ENCODE measurements around the gene CSF1R. TPM values are rescaled to one million over a fixed set of nuclear protein-coding genes. Genes with fewer than 3 reads are reported as not detected.

CSF1R gene
- total RNA-seq, 1 experiment from 2014 or later = not detected

- DNase-seq (ENCODE audit: low read depth, low spot score) = no peak
- in situ Hi-C loops (cut with HindIII; ENCODE audit: low pct_unique_long_range_greater_than_20kb, low sequenced_read_pairs) = no loop called here
Observed at GRCh38 chr5:150066436-150066835, 19.9 kb downstream of the CSF1R start.

GRCh38 chr5:150065886-150066285, 20.5 kb downstream of the CSF1R start:
- in situ Hi-C loops (cut with HindIII; ENCODE audit: low pct_unique_long_range_greater_than_20kb, low sequenced_read_pairs) = no loop called here
- DNase-seq (ENCODE audit: low read depth, low spot score) = no peak

GRCh38 chr5:150065346-150065745, 21.0 kb downstream of the CSF1R start:
- DNase-seq (ENCODE audit: low read depth, low spot score) = no peak
- in situ Hi-C loops (cut with HindIII; ENCODE audit: low pct_unique_long_range_greater_than_20kb, low sequenced_read_pairs) = no loop called here

- no peak for DNase-seq (ENCODE audit: low read depth, low spot score)
- in situ Hi-C loops (cut with HindIII; ENCODE audit: low pct_unique_long_range_greater_than_20kb, low sequenced_read_pairs) = no loop called here
Observed at GRCh38 chr5:150064681-150065220, 21.6 kb downstream of the CSF1R start.

- in situ Hi-C loops (cut with HindIII; ENCODE audit: low pct_unique_long_range_greater_than_20kb, low sequenced_read_pairs) = no loop called here
- no peak for DNase-seq (ENCODE audit: low read depth, low spot score)
Observed at GRCh38 chr5:150063638-150064037, 22.7 kb downstream of the CSF1R start.

GRCh38 chr5:150062216-150062922, 24.0 kb downstream of the CSF1R start:
- no peak for DNase-seq (ENCODE audit: low read depth, low spot score)
- in situ Hi-C loops (cut with HindIII; ENCODE audit: low pct_unique_long_range_greater_than_20kb, low sequenced_read_pairs) = no loop called here

GRCh38 chr5:150061538-150061995, 24.8 kb downstream of the CSF1R start:
- in situ Hi-C loops (cut with HindIII; ENCODE audit: low pct_unique_long_range_greater_than_20kb, low sequenced_read_pairs) = no loop called here
- no peak for DNase-seq (ENCODE audit: low read depth, low spot score)

GRCh38 chr5:150060471-150060870, 25.9 kb downstream of the CSF1R start:
- in situ Hi-C loops (cut with HindIII; ENCODE audit: low pct_unique_long_range_greater_than_20kb, low sequenced_read_pairs) = no loop called here
- DNase-seq (ENCODE audit: low read depth, low spot score) = no peak

- no peak for DNase-seq (ENCODE audit: low read depth, low spot score)
- in situ Hi-C loops (cut with HindIII; ENCODE audit: low pct_unique_long_range_greater_than_20kb, low sequenced_read_pairs) = no loop called here
Observed at GRCh38 chr5:150059623-150060022, 26.7 kb downstream of the CSF1R start.

- no peak for DNase-seq (ENCODE audit: low read depth, low spot score)
- in situ Hi-C loops (cut with HindIII; ENCODE audit: low pct_unique_long_range_greater_than_20kb, low sequenced_read_pairs) = no loop called here
Observed at GRCh38 chr5:150058480-150059126, 27.8 kb downstream of the CSF1R start.

- in situ Hi-C loops (cut with HindIII; ENCODE audit: low pct_unique_long_range_greater_than_20kb, low sequenced_read_pairs) = no loop called here
- no peak for DNase-seq (ENCODE audit: low read depth, low spot score)
Observed at GRCh38 chr5:150057996-150058395, 28.4 kb downstream of the CSF1R start.

GRCh38 chr5:150057511-150057910, 28.8 kb downstream of the CSF1R start:
- in situ Hi-C loops (cut with HindIII; ENCODE audit: low pct_unique_long_range_greater_than_20kb, low sequenced_read_pairs) = no loop called here

GRCh38 chr5:150057052-150057451, 29.3 kb downstream of the CSF1R start:
- no peak for DNase-seq (ENCODE audit: low read depth, low spot score)
- in situ Hi-C loops (cut with HindIII; ENCODE audit: low pct_unique_long_range_greater_than_20kb, low sequenced_read_pairs) = no loop called here

More at GRCh38 chr5:150057511-150057910, 28.8 kb downstream of the CSF1R start:
- DNase-seq (ENCODE audit: low read depth, low spot score) = no peak

GRCh38 chr5:150056075-150056443, 30.3 kb downstream of the CSF1R start:
- in situ Hi-C loops (cut with HindIII; ENCODE audit: low pct_unique_long_range_greater_than_20kb, low sequenced_read_pairs) = no loop called here
- DNase-seq (ENCODE audit: low read depth, low spot score) = no peak

- in situ Hi-C loops (cut with HindIII; ENCODE audit: low pct_unique_long_range_greater_than_20kb, low sequenced_read_pairs) = no loop called here
Observed at GRCh38 chr5:150055326-150056074, 30.9 kb downstream of the CSF1R start.

GRCh38 chr5:150054569-150054968, 31.8 kb downstream of the CSF1R start:
- no peak for DNase-seq (ENCODE audit: low read depth, low spot score)
- in situ Hi-C loops (cut with HindIII; ENCODE audit: low pct_unique_long_range_greater_than_20kb, low sequenced_read_pairs) = no loop called here

More at GRCh38 chr5:150055326-150056074, 30.9 kb downstream of the CSF1R start:
- DNase-seq (ENCODE audit: low read depth, low spot score) = no peak

- DNase-seq (ENCODE audit: low read depth, low spot score) = no peak
- in situ Hi-C loops (cut with HindIII; ENCODE audit: low pct_unique_long_range_greater_than_20kb, low sequenced_read_pairs) = no loop called here
Observed at GRCh38 chr5:150053713-150054392, 32.5 kb downstream of the CSF1R start.
